DMS 273 treated with DMSO at 0.1 percent for 48 hours (cell line): ENCODE results near the gene TARS3.

Experiments
- DNase-seq: peaks from one replicate; lab custom pipeline; 2025; lab: John Stamatoyannopoulos, UW

Gene TARS3

DNA sequence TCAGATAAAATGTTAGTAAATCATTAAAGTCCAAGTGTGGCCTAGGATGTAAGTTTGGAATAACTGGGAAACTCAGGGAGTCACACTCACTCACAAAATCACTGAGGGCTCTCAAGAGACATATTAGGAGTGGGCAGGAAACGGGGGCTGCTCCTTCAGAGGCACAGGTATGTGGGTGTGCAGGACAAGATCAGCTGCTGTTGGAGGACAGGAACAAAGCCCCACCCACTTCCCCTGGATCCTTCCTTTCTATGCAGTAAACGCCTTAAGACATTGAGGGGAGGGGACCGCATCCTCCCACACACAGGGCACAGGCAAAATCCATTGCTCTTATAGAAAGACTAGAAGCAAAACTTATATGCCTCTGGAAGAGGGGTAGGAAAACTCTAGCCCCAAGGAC, 102.3 kb downstream of the TARS3 start:
- no peak for DNase-seq

DNA sequence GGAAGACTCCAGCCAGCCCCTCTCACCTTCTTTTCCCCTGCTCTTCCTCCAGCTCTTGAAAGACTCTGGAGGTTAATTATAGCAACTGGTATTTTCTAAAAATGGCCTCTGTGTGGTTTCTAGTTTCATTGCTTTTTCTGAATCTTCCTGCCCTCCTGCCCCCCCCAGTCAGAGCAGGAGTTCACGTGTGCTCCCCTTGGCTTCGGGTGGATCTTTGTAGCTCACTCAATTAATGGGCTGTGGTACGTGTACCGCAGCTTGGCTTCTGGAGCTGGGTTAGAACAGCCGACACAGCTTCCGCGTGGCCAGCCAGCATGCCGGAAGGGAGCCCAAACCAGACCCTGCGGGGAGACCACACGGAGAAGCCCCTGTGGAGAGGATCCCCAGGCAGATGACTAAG, 103.6 kb downstream of the TARS3 start:
- DNase-seq = no peak

GRCh38 chr15:101619615-101619865, 104.7 kb downstream of the TARS3 start:
- DNase-seq = no peak

- no peak for DNase-seq
Observed at GRCh38 chr15:101618851-101619614, 105.2 kb downstream of the TARS3 start.

- no peak for DNase-seq
Observed at GRCh38 chr15:101618076-101618475, 106.2 kb downstream of the TARS3 start.

- DNase-seq = no peak
Observed at GRCh38 chr15:101617390-101617965, 106.8 kb downstream of the TARS3 start.

DNA sequence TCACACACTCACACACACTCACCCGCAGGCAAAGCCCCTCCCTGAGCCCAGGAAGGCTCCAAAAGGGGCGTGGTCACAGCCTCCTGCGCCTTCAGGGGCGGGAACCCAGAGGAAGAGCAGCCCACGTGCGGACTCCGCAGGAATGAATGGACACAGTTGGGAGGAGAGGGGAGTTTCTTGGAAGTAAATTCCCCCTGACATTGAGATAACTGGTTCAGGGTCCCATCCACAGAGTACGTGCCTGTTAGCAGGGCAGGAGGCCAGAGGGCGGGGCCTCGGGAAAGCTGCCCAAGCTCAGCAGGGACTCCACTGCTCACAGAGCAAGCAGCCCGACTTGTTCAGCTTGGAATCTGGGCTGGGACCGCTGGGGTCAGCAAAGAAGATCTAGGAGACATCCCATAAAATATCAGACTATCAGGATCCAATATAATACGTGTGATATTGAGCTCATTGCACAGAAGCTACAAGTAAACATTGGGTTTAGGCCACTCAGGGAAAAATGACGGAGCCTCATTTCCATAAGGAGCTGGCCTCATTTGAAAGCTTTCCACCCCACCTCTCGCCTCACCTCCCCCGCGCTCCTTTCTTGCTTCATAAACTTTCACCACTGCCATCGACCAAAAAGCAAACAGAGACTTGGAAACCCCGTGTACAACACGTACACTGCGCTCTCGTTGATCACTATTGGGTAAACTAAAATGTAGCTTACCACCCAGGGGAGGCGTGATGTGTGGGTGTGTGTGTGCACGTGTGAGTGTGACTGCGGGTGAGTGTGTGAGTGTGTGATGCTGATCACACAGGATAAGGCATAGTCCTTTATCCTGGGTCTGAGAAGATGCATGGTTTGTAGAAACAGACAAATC, 108.1 kb downstream of the TARS3 start:
- DNase-seq = peak; percentile 2

GRCh38 chr15:101615414-101615985, 108.8 kb downstream of the TARS3 start:
- DNase-seq = no peak

GRCh38 chr15:101614761-101615160, 109.5 kb downstream of the TARS3 start:
- DNase-seq = no peak

DNA sequence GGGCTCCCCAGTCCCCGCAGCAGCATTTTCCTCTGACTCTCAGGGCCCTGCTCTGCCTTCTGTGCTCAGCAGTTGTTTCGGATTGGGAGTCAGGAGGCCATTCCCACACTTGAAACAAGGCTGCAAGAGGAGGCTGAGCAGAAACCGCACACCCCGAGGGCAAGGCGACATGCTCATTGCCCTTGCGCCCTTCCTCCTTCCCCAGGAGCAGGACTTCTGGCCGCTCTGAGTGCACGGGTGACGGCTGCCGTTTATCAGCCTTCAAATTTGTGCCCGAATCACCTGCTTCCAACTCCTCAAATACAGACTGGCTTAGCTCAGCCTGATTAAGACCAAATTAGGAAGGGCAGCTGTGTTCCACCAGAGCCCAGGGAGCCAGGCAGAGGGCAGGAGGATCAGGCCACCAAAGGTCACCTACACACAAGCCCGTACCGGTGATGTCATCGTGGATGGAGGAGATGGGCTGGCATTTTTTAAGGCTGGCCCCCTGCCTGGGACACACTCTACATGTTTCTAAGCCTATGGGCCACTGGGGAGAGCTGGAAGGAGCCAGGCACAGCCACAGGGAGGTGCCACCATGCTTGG, 110.2 kb downstream of the TARS3 start:
- DNase-seq = no peak

DNA sequence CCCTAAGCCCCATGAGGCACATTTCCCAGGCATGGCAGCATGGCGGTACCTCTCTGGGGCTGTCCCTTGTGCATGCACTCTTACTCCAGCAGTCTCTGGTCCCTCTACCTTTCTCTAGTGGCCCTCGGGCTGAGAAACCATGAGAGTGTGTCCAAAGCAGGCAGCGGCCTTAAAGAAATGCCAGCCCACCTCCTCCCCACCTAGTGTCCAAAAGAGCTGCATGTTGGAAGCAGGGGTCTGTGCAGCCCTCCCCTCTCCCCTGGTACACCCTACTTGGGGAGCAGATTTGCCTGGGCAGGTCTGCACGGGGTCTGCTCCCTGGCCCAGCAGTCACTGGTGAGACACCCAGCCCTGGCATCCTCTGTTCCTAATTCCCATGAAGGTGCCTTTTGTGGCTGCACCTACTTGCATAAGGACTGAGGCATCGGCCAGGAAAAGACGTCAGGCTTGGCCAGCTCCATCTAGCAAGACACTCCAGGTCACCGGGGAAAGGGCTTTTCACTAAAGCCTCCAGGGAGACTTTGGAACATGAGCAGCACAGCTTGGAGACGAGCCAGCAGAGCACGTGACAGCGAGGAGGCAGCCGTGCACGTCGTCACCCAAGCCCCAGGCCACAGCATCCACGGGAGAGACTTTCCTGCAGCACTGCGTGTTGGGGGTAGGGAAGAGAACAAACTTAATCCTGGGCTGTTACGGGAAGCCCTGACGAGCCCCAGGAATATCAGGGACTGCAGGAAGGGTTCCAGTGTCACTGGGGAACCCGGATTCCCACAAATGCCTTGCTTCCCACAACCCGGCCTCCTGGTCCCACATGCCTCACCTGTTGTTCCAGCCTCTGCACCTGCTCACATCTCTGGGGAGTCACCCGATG, 110.9 kb downstream of the TARS3 start:
- no peak for DNase-seq

DNA sequence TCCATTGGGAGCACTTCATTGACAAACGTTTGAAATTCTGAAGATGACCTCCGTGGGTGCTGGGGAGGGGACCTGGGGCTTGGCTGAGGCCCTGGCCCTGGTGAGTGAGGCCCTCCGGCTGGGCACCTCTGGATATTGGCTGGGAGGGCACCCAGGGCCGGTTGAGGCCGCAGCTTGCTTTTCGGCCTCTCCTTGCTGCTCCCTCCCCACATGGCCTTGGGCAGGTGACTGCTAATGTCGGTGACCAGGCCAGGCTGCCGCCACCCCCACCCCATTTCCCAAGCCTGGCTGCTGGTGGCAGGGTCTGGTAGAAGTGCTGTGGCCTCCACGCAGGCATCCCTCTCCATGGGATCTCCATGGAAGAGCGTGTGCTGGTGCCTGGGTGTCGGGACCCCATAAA, 111.6 kb downstream of the TARS3 start:
- no peak for DNase-seq

- DNase-seq = no peak
Observed at GRCh38 chr15:101611580-101612299, 112.5 kb downstream of the TARS3 start.

- DNase-seq = no peak
Observed at GRCh38 chr15:101611007-101611406, 113.3 kb downstream of the TARS3 start.

DNA sequence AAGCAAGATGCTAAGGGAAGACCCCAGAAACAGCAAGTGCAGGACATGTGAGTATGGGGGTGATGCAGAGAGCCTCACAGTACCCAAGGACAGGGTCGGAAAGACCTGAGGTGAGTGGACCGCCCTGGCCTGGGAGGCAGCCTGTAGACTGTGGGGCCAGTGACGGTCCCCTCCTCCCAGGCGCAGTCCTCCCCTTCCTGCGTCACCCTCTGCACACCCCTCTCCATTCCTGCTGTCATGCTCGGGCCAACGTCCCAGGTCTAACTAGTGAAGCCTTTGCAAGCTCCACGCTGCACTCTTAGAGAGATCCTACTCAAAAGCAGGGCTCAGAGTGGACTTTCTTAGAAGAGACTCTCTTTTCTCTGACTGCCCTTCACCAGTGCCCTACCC, 113.7 kb downstream of the TARS3 start:
- DNase-seq = no peak

GRCh38 chr15:101609742-101610610, 114.3 kb downstream of the TARS3 start:
- no peak for DNase-seq

DNA sequence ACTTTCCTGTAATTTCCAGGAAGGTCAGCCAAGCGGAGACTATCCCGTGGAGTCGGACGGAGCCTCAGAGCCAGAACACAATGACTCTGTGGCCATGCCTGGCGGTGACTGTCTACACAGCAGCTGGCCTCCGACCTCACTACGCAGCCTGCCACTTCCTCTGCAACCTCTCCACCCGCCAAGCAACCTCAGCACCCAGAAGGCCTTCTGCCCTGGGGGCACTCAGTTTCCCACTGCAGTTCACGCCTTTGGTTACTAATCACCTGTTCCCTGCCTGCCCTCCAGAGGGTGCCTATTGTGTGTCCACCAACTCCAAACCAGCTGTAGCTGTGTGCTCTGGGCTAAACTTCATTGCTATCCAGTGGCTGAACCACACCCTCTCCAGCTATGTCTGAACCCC, 116.1 kb downstream of the TARS3 start:
- no peak for DNase-seq

DNA sequence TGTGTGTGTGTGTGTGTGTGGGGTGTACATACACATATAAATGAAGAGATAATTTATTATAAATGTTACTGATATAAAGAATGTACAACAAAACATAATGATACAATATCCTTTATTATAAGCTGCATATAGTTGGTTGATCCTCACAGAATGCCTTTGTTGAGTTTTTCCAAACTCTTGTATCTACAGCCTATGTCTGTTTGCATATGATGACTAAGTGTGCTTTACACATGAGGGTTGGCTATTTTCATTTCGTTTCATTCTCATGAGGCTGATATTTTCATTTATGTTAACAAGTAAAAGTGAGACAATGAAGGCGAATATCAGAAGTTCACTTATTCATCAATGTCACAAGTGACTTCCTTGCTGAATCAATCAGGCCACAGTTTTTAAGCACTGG, 117.2 kb downstream of the TARS3 start:
- DNase-seq = no peak

DNA sequence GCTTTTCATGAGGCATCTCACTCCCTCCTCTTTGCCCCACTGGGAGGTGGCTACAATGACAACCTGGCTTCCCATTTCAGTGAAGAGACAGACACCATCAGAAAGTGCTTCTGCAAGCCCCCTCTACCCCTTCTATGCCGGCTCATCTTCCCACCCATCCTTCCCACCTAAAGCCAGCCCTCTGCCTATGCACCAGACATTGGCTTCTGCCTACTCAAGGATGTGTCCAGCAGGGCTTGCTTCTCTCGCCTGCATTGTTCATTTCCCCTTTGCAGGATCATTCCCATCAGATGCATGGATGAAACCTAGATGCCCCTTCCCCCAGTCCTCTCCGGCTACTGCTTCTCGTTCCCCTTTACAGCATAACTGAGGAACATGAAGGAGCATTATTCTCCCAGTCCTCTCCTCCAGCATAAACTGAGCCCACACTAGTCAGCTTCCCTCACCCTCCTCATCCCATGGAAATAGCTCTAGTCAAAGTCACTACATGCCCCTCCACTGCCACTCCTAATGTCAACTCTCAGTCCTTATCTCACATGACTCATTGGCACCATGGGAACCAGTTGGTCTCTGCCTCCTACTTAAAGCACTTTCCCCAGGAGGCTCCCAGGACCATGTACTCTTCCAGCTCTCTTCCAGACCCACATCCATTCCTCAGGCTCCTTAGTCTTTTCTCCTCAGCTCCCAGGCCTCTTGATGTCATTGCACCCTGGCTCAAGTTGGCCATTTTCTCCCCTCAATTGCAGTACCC, 120.0 kb downstream of the TARS3 start:
- no peak for DNase-seq
